ENCODE data around the gene ANO2.

ANO2 gene

GRCh38 chr12:5985471-5985870 is 40.4 kb upstream of the ANO2 start:
- TF ChIP-seq USF1 (IDR thresholded peaks at IDR 0.05) (no peak), NFIC (IDR thresholded peaks at IDR 0.05) (no peak), CEBPB (IDR thresholded peaks at IDR 0.05) (no peak), EGR1 (IDR thresholded peaks at IDR 0.05) (no peak), FOXM1 (IDR thresholded peaks at IDR 0.05; ENCODE audit: borderline replicate concordance, low read depth) (no peak), ZBTB7A (IDR thresholded peaks at IDR 0.05; ENCODE audit: low read depth) (no peak), YY1 (IDR thresholded peaks at IDR 0.05; ENCODE audit: low read depth) (no peak), EP300 (IDR thresholded peaks at IDR 0.05; ENCODE audit: borderline replicate concordance) (no peak), RAD21 (IDR thresholded peaks at IDR 0.05; ENCODE audit: low read depth) (no peak), TAF1 (IDR thresholded peaks at IDR 0.05; ENCODE audit: low read depth) (no peak), TEAD4 (IDR thresholded peaks at IDR 0.05) (no peak), CREB1 (IDR thresholded peaks at IDR 0.05; ENCODE audit: low read depth) (no peak), TCF12 (IDR thresholded peaks at IDR 0.05; ENCODE audit: low read depth) (no peak)
- TF ChIP-seq, protein P1, sequence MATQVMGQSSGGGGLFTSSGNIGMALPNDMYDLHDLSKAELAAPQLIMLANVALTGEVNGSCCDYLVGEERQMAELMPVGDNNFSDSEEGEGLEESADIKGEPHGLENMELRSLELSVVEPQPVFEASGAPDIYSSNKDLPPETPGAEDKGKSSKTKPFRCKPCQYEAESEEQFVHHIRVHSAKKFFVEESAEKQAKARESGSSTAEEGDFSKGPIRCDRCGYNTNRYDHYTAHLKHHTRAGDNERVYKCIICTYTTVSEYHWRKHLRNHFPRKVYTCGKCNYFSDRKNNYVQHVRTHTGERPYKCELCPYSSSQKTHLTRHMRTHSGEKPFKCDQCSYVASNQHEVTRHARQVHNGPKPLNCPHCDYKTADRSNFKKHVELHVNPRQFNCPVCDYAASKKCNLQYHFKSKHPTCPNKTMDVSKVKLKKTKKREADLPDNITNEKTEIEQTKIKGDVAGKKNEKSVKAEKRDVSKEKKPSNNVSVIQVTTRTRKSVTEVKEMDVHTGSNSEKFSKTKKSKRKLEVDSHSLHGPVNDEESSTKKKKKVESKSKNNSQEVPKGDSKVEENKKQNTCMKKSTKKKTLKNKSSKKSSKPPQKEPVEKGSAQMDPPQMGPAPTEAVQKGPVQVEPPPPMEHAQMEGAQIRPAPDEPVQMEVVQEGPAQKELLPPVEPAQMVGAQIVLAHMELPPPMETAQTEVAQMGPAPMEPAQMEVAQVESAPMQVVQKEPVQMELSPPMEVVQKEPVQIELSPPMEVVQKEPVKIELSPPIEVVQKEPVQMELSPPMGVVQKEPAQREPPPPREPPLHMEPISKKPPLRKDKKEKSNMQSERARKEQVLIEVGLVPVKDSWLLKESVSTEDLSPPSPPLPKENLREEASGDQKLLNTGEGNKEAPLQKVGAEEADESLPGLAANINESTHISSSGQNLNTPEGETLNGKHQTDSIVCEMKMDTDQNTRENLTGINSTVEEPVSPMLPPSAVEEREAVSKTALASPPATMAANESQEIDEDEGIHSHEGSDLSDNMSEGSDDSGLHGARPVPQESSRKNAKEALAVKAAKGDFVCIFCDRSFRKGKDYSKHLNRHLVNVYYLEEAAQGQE (IDR thresholded peaks at IDR 0.05; ENCODE audit: low read depth), result no peak
- TF ChIP-seq, protein P2, sequence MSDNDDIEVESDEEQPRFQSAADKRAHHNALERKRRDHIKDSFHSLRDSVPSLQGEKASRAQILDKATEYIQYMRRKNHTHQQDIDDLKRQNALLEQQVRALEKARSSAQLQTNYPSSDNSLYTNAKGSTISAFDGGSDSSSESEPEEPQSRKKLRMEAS (IDR thresholded peaks at IDR 0.05), result no peak

DNA sequence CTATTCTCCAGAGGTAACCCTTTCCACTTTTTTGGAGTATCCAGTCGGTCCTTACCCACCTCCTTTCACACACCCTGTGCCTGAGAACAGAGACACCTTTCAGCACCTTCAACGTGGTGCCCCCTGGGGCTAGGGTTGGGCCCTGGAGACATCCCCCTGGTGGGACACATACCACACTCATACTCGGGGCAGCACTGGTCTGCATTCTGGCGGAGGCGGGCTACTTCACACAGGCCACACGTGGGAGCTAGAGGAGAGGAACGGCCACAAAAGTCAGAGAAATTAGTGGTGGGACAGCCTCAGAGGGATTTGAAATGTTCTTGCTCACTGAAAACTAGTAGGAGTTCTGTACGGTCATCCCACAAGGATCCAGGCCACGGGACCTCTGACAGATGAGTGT is 39.8 kb upstream of the ANO2 start:
- no peak for TF ChIP-seq EP300 (IDR thresholded peaks at IDR 0.05; ENCODE audit: borderline replicate concordance)
- TF ChIP-seq, protein P1 (IDR thresholded peaks at IDR 0.05; ENCODE audit: low read depth), result no peak
- TF ChIP-seq, protein P2 (IDR thresholded peaks at IDR 0.05), result no peak
- no peak for TF ChIP-seq CREB1 (IDR thresholded peaks at IDR 0.05; ENCODE audit: low read depth)
- no peak for TF ChIP-seq RAD21 (IDR thresholded peaks at IDR 0.05; ENCODE audit: low read depth)
- TF ChIP-seq TEAD4 (IDR thresholded peaks at IDR 0.05), result no peak
- TF ChIP-seq TCF12 (IDR thresholded peaks at IDR 0.05; ENCODE audit: low read depth), result no peak
- no peak for TF ChIP-seq FOXM1 (IDR thresholded peaks at IDR 0.05; ENCODE audit: borderline replicate concordance, low read depth)
- TF ChIP-seq USF1 (IDR thresholded peaks at IDR 0.05), result no peak
- TF ChIP-seq CEBPB (IDR thresholded peaks at IDR 0.05), result no peak
- no peak for TF ChIP-seq TAF1 (IDR thresholded peaks at IDR 0.05; ENCODE audit: low read depth)
- TF ChIP-seq ZBTB7A (IDR thresholded peaks at IDR 0.05; ENCODE audit: low read depth), result no peak
- no peak for TF ChIP-seq EGR1 (IDR thresholded peaks at IDR 0.05)
- no peak for TF ChIP-seq NFIC (IDR thresholded peaks at IDR 0.05)
- TF ChIP-seq YY1 (IDR thresholded peaks at IDR 0.05; ENCODE audit: low read depth), result no peak

DNA sequence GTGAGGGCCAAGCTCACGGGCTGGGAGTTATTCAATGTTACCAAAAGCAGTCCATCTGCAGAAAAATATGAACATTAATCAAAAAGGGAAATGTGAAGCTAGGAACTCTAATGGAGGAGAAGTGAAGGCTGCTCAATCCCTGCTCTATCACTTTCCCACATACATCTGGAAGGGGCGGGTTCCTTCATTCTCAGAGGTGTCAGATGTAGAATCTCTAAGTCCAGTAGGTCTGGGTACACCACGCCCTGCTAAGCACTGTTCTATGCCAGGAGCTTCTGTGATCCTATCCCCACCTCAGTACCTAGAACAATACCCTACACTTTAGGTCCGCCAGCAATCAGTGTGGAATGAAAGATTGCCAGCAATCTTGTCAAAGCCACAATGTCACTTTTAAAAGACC is 37.0 kb upstream of the ANO2 start:
- TF ChIP-seq EP300 (IDR thresholded peaks at IDR 0.05; ENCODE audit: borderline replicate concordance) (no peak), USF1 (IDR thresholded peaks at IDR 0.05) (no peak), ZBTB7A (IDR thresholded peaks at IDR 0.05; ENCODE audit: low read depth) (no peak), RAD21 (IDR thresholded peaks at IDR 0.05; ENCODE audit: low read depth) (no peak), CREB1 (IDR thresholded peaks at IDR 0.05; ENCODE audit: low read depth) (no peak)
- TF ChIP-seq, protein P2 (IDR thresholded peaks at IDR 0.05), result no peak

DNA sequence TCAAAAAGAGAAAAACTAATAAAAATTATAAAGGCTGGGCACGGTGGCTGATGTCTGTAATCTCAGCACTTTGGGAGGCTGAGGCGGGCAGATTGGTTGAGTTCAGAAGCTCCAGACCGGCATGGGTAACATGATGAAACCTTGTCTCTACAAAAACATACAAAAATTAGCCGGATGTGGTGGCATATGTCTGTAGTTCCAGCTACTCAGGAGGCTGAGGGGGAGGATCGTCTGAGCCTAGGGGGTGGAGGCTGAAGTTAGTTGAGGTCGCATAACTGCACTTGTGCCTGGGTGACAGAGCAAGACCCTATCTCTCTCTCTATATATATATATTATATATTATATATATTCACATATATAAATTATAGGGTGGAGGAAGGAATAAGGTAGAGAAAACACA is 32.5 kb upstream of the ANO2 start:
- TF ChIP-seq, protein P2 (IDR thresholded peaks at IDR 0.05), result no peak
- TF ChIP-seq YY1 (IDR thresholded peaks at IDR 0.05; ENCODE audit: low read depth), result no peak
- no peak for TF ChIP-seq FOXM1 (IDR thresholded peaks at IDR 0.05; ENCODE audit: borderline replicate concordance, low read depth)
- TF ChIP-seq EGR1 (IDR thresholded peaks at IDR 0.05), result no peak
- TF ChIP-seq NFIC (IDR thresholded peaks at IDR 0.05), result no peak
- no peak for TF ChIP-seq RAD21 (IDR thresholded peaks at IDR 0.05; ENCODE audit: low read depth)
- no peak for TF ChIP-seq TEAD4 (IDR thresholded peaks at IDR 0.05)
- TF ChIP-seq TAF1 (IDR thresholded peaks at IDR 0.05; ENCODE audit: low read depth), result no peak
- no peak for TF ChIP-seq TCF12 (IDR thresholded peaks at IDR 0.05; ENCODE audit: low read depth)
- TF ChIP-seq USF1 (IDR thresholded peaks at IDR 0.05), result no peak
- no peak for TF ChIP-seq CEBPB (IDR thresholded peaks at IDR 0.05)
- no peak for TF ChIP-seq ZBTB7A (IDR thresholded peaks at IDR 0.05; ENCODE audit: low read depth)
- no peak for TF ChIP-seq EP300 (IDR thresholded peaks at IDR 0.05; ENCODE audit: borderline replicate concordance)
- TF ChIP-seq CREB1 (IDR thresholded peaks at IDR 0.05; ENCODE audit: low read depth), result no peak
- TF ChIP-seq, protein P1 (IDR thresholded peaks at IDR 0.05; ENCODE audit: low read depth), result no peak
